NCI-H82 (cell line): ENCODE measurements around the gene NPHS1.
A peak's percentile ranks its signal among the peaks of the same experiment; 100 is the strongest.
"Not testable (repeated sequence)": the region's sequence is repeated elsewhere in the genome, so short reads cannot be mapped to it uniquely, and the experiment has no call there.

Experiments used
- DNase-seq: peaks from one replicate; lab custom pipeline; 2025; lab: John Stamatoyannopoulos, UW

Gene NPHS1, protein sequence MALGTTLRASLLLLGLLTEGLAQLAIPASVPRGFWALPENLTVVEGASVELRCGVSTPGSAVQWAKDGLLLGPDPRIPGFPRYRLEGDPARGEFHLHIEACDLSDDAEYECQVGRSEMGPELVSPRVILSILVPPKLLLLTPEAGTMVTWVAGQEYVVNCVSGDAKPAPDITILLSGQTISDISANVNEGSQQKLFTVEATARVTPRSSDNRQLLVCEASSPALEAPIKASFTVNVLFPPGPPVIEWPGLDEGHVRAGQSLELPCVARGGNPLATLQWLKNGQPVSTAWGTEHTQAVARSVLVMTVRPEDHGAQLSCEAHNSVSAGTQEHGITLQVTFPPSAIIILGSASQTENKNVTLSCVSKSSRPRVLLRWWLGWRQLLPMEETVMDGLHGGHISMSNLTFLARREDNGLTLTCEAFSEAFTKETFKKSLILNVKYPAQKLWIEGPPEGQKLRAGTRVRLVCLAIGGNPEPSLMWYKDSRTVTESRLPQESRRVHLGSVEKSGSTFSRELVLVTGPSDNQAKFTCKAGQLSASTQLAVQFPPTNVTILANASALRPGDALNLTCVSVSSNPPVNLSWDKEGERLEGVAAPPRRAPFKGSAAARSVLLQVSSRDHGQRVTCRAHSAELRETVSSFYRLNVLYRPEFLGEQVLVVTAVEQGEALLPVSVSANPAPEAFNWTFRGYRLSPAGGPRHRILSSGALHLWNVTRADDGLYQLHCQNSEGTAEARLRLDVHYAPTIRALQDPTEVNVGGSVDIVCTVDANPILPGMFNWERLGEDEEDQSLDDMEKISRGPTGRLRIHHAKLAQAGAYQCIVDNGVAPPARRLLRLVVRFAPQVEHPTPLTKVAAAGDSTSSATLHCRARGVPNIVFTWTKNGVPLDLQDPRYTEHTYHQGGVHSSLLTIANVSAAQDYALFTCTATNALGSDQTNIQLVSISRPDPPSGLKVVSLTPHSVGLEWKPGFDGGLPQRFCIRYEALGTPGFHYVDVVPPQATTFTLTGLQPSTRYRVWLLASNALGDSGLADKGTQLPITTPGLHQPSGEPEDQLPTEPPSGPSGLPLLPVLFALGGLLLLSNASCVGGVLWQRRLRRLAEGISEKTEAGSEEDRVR (N-terminal part only)

DNA sequence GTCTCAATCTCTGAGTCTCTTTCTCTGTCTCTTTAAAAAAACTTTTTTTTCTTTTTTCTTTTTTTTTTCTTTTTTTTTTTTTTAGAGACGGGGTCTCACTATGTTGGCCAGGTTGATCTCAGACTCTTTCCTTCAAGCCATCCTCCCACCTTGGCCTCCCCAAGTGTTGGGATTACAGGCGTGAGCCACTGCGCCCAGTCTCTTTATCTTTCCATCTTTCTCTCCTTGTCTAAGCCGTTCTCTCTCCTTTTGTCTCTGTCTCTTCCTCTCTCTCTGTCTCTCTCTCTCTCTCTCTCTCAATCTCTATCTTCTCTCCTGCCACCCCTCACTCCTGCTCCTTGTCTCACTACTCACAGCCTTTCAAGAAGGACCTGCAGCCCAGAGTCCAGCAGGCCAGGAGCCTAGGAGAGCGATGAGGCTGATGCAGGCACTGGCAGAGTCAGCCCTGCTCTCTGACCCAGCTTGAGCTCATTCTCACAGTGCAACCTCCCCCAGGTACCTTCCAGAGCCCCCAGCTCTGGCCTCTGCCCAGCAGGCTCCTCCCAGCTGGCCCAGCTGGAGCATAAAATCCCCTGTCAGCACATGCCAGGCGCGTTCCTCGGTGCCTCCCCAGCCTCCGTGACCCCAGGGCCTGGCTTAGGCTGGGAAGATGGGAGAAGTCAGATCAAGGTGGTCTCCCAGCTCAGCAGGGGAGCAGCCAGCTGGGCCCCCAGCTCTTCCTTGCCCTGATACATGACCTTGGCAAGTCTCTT is at the start of gene NPHS1:
NPHS1 (minus strand) TSS at position 476 of the 752 bp plus-strand sequence. CDS start 667 bp downstream, outside the sequence.
- DNase-seq: peak; percentile 83

DNA sequence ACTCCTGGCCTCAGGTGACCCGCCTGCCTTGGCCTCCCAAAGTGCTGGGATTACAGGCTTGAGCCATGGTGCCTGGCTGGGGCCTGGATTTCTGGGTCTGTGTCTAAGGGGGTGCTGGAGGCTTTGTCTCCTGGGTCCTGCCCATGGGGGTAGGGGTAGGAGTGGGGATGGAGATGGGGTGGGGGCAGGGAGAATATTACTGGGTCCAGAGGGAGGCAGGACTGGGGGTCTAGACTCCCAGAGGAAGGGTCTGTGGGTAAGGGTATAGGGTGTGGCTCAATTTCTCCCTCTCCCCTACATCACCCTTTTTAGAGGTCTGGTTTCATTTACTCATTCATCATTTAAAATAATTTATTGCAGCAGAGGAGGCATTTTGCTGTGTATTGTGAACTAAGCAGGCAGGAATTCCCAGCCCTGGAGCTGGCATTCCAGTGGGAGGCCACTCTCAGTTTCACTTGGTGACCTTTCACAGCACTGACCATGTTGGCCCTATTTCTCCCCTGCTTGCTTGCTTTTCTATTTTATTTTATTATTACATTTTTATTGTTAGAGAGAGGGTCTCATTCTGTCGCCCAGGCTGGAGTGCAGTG is 48.8 kb upstream of the NPHS1 start:
- no peak for DNase-seq

DNA sequence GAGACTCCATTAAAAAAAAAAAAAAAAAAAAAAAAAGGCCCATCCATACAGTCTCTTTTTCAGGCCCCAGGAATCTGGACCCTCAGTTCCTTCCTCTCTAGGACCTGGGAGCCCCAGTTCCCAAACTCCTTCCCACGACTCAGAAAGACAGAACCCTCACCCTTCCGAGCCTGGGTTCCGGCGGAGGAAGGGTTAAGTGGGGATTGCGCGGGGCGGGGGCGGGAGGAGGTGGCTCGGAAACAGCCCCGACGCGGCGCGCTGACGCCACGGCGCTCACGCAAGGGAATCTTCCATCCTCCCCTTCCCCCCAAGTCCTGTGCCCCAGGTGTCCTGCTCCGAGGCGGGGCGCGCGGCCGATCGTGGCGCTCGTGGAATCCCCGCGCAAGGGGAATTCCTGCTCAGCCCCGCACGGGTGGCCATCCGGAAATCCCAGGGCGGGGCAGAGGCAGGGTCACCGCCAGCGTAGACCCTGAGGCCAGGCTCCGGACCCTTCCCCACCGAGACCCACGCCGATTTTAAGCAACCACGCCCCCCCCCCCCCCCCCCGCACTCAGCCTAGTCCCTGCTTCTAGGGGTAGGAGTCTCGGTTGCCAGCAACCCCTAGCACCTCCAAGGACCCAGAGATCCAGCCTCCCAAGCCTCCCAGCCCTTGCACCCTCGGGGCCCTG is 47.4 kb upstream of the NPHS1 start:
- DNase-seq: peak; percentile 94

DNA sequence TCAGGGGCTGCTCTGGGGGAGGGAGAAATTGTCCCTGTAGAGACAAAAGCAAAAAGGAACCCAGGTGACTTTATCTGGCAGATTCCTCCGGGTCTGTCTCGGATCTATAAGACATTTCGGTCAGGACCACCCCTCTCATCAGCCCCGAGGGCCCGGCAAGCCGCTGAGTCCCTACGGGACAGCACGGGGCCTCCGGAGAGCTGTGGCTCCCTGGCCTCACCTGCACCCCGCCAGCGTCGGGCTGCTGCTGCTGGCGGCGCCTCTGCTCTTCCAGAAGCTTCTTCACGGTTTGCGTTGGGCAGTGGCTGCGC is 46.1 kb upstream of the NPHS1 start:
- DNase-seq: no peak

DNA sequence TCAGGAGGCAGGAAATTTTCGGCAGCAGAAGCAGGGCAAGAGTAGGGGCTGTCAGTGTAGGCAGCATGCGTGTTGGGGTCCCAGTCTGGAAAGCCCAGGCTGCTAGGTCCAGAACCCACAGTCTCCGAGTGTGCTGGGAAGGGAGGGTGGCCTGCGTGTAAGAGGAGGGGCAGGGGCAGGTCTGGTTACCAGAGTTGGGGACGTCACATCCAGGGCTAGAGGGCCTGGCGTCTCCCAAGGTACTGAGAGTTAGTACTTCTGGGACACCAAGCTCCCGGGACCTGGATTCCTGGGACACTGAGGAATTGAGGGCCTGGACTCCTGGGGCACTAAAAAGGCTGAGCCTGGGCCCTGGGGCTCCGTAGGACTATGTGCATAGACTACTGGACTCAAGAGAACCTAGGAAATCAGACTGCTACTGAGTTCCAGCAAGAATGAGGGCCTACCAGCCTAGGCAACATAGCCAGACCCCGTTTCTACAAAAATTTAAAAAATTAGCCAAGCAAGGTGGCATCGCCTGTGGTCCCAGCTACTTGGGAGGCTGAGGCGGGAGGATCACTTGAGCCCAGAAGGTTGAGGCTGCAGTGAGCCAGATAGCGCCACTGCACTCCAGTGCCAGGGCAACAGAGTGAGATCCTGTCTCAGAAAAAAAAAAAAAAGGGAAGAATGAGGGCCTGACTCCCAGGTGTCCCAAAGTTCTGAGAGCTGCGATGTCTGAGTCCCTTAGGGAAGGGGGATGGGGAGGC is 45.6 kb upstream of the NPHS1 start:
- DNase-seq: no peak

DNA sequence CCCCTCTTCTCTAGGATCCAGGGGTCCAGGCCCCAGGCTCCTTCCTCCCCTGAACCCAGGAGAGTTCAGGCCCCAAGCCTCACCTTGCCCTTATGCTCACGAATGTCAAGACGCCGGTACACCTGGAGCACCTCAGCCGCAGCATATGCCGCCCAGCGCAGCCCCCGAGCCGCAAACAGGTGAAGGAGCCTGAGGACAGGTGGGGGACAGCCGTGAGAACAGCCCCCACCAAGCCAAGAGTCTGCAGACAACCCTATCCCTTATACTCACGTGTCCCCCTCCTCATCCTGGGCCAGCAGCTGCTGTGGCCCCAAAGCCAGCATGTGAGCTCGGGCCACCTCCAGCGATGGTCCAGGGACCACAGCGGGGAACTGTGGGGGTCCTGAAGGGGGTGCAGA is 44.3 kb upstream of the NPHS1 start:
- DNase-seq: no peak

DNA sequence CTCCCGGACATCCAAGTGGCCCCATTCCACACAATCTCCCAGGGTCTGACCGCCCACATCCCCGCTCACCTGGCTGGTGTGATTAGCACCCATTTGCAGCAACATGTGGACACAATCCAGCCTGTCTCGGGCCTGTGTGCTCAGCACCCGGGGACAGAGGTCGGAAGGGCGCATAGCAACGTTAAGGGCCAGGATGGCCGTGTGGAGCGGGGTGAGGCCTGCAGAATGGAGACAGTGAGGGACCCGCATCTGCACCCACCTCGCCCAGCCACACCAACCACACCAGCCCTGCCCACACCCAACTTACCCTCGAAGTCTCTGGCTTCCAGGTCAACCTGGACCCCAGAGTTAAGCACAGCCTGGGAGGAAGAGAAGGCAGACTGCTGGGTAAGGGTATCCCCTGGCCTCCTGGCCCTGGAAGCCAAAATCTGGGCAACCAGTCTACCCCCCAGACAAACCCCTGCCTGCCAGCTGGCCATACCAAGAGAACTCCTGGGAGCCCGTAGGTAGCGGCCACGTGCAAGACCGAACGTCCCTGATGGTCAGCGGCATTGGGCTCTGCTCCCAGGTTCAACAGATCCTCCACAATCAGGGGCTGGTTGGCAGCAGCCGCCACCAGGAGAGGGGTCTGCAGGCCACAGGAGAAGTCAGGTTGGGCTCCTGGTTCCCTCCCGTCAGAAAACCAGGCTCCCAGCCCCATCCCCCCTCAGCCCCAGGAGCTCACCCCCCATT is 43.8 kb upstream of the NPHS1 start:
- no peak for DNase-seq

DNA sequence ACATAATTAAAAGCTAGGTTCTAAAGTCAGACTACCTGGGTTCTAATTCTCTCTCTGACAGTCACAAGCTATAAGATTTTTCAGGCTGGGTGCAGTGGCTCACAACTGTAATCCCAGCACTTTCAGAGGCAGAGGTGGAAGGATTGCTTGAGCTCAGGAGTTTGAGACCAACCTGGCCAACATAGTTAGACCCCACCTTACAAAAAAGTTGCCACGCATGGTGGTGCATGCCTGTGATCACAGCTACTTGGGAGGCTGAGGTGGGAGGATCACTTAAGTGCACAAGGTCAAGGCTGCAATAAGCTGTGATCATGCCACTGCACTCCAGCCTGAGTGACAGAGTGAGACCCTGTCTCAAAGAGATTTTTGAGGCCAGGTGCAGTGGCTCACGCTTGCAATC is 42.0 kb upstream of the NPHS1 start:
- DNase-seq: no peak

DNA sequence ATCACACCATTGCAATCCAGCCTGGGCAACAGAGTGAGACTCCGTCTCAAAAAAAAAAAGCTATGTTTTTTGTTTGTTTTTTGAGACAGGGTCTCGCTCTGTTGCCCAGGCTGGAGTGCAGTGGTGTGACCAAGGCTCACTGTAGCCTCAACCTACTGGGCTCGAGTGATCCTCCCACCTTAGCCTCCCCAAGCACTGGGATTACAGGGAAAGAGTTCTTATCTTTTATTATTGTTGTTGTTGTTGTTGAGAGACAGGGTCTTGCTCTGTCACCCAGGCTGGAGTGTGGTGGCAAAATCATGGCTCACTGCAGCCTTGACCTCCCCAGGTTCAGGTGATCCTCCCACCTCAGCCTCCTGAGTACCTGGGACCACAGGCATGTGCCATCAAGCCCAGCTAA is 39.5 kb upstream of the NPHS1 start:
- not testable (repeated sequence) for DNase-seq

DNA sequence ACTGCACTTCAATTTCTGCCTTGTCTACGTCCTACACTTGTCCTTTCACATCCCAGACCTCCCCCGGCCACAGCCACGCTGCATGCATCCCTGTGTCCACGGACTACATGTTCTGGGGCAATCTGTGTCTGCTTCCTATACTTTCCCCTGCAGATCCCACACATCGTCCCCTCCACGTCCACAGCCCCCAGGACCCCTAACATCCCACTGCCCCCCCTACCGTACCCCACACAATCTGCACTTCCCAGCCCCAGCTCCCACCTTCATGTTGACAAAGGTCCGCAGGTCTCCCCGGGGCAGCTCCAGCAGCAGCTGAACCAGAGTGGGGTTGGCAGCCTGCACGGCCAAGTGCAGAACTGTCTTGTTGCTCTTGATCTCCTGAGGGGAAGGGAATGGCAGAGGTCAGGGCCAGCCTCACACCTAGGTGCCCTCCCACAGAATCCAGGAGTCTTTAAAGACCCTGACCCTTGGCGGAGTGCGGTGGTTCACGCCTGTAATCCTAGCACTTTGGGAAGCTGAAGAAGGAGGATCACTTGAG is 37.9 kb upstream of the NPHS1 start:
- DNase-seq: no peak

DNA sequence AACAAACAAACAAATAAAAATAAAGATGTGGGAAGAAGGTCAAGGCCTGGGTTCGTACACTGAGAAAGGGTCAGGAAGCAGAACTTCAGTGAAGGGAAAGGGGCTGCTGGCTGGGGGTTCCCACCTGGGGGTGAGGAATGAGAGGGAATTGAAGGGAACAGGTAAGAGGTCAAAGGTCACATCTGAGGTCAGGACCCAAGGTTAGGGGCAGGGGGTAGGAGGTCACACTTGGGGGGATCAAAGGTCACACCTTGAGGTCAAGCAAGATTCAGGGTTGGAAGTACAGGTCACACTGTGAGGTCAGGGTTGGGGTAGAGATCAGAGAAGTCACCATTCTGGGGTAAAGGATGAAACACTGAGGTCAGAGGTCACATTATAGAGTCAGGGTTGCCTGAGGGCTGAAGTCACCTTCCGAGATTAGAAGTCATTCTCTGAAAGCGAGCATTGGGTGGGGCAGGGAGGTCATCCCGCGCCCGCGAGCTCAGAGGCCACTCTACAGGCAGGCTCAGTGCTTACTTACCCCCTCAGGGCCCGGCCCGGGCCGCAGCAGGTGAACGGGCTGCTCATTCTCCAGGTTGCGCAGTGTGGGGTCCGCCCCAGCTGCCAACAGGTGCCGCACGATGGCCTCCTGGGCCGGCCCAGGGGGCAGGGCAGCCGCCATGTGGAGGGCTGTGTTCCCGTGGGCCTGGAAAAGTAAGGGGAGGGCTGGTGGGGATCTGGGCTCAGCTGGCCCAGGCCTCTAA is 37.2 kb upstream of the NPHS1 start:
- DNase-seq: no peak

DNA sequence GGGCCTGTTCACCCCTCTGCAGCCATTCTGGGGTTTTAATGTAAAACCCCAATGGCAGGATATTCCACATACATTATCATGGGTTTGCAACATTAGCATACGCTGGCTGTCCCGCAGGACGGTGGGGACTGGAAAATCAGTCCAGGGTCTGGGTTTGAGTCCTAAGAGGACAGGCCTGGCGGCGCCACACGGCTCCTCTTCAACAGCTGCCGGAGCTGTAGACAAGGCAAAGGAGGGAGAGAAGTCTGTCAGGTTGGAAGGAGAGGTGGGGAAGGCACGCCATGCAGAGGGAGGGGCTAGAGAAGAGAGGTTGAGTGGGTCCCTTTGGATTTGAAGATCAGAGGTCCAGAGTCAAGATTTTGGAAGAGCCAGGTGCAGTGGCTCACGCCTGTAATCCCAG is 36.1 kb upstream of the NPHS1 start:
- DNase-seq: no peak

DNA sequence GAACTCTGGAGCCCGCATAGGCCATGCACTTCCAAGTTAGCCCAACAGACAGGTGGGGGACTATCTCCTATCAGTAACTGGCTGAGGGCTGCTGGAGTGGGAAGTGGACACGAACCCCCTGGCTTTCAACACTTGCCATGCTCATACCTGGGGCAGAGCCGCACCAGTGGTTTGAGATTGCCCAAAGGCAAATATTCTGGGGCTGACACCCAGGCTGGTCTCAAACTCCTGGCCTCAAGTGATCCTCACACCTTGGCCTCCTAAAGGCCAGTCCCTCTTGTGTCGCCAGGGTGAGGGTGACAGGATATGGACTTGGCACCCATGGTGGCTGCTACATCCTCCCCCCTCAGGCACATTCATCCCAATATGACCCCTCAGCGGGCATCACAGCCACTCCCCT is 34.9 kb upstream of the NPHS1 start:
- no peak for DNase-seq

DNA sequence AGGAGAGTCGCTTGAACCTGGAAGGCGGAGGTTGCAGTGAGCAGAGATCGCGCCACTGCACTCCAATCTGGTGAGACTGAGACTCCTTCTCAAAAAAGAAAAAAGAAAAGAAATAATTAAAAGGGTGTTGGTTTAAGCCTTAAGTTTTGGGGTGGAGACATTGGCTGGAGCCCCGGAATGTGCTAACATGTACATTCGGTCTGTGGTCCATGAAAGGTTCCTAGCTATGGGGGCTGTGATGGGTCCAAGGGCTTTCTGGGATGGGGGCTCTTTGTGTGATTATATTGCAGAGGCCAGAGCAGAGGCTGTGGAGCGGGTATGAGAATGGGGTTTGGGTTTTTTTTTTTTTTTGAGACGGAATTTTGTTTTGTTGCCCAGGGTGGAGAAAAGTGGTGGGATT is 33.6 kb upstream of the NPHS1 start:
- no peak for DNase-seq

DNA sequence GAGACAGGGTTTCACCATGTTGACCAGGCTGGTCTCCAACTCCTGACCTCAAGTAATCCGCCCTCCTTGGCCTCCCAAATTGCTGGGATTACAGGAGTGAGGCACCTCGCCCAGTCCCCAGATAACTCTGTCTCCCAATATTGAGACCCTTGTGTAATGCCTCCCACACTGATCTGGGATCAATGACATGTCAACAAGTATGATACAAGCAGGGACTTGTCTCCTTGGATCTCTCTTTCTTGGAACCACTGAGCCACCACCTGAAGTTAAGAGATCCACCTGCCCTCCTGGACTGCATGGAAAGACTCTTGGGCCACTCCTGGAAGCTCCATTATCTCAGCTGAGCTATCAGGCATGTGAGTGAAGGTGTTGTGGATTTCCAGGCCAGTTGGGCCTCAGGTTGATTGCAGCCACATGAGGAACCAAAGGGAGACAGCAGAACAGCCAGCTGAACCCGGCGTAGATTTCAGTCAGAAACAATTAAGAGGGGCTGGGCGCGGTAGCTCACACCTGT is 33.0 kb upstream of the NPHS1 start:
- no peak for DNase-seq

DNA sequence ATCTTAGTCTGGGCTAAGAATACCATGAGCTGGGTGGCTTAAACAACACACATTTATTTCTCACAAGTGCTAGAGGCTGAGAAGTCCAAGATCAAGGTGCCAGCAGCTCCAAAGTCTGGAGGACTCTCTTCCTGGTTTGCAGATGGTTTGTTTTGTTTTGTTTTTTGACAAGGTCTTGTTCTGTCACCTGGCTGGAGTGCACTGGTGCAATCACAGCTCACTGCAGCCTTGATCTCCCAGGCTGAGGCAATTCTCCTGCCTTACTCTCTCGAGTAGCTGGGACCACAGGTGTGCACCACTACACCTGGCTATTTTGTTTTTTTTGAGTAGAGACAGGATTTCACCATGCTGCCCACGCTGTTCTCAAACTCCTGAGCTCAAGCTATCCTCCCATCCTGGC is 31.6 kb upstream of the NPHS1 start:
- DNase-seq: no peak

DNA sequence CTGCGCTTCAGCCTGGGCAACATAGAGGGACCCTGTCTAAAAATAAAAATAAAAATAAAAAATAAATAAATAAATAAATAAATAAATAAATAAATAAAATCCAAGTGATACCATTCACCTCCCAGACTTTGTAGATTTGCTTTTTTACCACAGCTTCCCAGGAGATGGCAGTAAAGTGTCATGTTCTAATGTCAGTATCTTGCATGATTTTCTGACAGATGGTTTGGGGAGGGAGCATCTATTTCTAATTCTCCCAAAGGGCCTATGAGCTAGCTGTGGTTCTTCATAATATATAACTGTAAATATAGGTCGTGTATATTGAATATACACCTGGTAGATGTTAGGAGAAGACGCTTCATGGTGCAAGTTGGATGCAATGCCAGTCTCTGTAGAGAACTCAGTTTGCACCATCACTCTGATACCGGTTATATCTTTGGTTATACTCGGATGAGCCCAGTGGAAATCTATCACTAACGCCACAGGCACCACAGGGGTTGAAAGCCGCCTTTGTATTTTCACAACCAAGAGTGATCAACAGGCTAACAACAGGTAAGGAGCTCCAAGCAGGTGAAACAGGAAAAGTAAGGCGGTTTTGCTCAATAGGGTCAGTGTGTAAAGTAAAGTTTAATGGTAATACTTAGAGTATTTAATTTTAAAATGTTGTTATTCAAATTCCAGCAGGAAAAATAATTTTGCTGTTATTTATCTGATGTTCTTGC is 30.0 kb upstream of the NPHS1 start:
- peak; percentile 88 for DNase-seq

DNA sequence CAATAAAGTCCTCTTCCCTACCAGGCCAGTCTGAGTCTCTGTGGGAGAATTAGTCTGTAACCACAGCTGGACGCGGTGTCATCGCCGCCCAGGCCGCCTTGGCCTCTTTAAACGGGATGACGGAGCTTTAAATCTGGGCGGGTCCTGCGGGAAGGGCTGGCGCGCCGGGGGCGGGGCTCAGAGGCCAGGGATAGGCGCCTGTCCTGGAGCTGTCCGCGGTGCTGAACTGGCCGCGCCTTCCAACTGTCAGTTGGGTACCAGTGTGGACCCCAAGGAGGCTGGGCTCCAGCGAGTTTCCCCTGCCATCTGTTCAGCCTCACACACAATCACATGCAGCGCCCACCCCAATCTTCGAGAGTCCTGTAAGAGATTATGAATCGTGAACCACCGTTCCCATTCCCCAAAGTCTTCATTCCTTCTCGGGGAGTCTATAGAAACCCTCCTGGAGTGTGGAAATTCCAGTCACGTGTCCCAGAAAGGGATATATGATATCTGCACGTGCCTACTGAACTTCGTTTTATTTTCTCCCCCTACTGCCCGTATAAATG is 27.5 kb upstream of the NPHS1 start:
- DNase-seq: peak; percentile 91
